Caki2 (cell line): Measurements from ENCODE around the gene L2HGDH. TPM values are rescaled to one million over a fixed set of nuclear protein-coding genes. Genes with fewer than 3 reads are reported as not detected.
A peak's percentile ranks its signal among the peaks of the same experiment; 100 is the strongest.
"Not testable (repeated sequence)": the region's sequence is repeated elsewhere in the genome, so short reads cannot be mapped to it uniquely, and the experiment has no call there.

Experiments used
- DNase-seq: peaks from one replicate; pipeline ENCODE4 v3.0.0-alpha.2; 2015; ENCODE audit warnings: low read depth
- in situ Hi-C: cut with HindIII; loops from 2 replicates; pipeline ENCODE4 v1.10.0; 2016; ENCODE audit warnings: low sequenced_read_pairs, low pct_unique_long_range_greater_than_20kb, mixed read lengths
- total RNA-seq: library from RNA; depleted of rRNA; stranded (reverse); fragments of >200 nt; shearing (Covaris generic); gene quantifications from 2 replicates; pipeline ENCODE4 v1.2.3, GENCODE V29; 2014; ENCODE audit warnings: low replicate concordance; rRNA removed

L2HGDH gene
- total RNA-seq, result 4.5 and 8.9 TPM in 2 replicates

DNA sequence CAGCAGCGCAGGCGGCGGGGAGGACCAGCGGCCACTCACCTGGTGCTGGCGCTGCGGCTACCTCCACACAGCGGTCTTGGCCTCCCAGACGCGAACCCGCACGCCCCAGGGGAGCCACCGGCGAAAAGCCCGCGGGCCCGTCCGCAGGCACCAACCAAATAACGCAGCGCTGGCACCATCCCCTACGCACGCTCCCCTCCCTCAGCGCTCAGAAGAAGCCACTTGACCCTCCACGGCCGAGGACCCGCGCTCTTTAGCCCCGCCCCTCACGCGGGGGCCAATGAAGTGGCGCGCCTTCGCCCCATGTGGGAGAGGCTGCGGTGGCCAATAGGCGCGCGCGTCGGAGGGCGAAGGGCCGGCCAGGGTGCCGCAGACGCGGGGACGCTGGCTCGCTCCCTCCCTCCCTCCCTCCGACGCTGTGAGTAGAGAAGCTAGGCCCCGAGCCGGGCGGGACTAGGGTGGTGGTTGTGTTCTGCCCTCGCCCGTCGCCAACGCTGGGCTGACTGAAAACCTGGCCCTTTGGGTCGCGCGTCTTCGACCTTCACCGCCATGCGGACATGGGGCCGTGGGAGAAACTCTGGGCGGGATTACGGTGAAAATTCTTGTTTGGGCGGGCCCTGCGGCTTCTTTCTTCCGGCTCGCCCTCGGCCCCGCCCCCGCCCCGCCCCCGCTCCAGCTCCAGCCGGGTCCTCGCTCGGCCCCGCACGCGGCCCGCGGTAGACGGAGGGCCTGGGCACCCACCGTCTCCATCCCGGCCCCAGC is at the start of gene L2HGDH, which contains the start of gene DMAC2L:
Gene L2HGDH (minus strand): TSS at position 258 of the 762 bp plus-strand sequence. CDS start 79 bp downstream, at position 179.
Gene DMAC2L (plus strand): TSS at position 353 of the 762 bp plus-strand sequence. CDS start 9,164 bp downstream, outside the sequence.
- in situ Hi-C loops, result no loop called here
- peak; percentile 95 for DNase-seq

DNA sequence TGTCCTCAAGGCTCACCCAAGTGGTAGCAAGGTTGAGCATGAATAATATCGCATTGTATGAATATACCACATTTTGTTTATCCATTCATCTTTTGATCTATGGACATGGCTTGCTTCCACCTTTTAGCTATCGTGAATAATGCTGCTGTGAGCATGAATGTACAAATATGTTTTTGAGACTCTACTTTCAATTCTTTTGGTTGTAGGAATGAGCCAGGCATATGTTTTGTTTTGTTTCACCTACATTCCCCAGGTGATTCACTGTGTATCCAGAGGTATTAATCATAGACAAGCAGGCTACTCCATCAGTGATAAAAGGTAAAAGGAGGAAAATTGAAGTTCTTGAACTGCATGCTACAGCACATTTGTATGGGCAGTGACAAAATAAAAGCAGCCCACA is 48.8 kb upstream of the L2HGDH start:
- no peak for DNase-seq
- in situ Hi-C loops, result no loop called here

DNA sequence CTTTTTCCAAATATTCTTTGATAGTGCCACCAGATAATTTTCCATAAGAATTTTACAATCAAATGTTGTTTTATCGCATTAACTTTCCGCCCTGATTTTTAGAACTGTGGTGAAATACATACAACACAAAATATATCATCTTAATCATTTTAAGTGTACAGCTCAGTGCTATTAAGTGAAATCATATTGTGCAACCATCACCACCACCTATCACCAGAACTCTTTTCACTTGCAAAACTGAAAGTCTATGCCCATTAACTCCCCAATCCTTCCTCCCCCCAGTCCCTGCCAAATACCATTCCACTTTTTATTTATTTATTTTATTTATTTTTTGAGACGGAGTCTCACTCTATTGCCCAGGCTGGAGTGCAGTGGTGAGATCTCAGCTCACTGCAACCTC is 48.1 kb upstream of the L2HGDH start:
- DNase-seq, result no peak
- in situ Hi-C loops, result no loop called here

DNA sequence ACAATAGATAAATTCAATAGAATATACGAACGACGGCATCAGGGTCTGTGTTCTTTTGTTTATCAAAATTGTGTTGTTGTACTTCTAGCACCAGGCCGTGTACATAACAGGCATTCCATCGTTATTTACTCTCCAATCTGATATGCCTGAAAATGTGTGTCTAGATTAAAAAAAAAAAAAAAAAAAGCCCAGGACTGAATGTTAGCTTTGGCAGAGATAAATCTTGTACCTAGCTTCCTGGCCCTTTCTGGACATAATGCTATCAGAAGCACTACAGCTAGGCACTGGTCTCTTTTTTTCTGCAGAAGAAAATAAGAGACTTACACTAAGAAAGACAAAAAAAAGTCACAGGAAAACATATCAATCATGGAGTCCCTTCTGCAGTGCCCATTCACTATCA is 47.6 kb upstream of the L2HGDH start:
- in situ Hi-C loops, result no loop called here

DNA sequence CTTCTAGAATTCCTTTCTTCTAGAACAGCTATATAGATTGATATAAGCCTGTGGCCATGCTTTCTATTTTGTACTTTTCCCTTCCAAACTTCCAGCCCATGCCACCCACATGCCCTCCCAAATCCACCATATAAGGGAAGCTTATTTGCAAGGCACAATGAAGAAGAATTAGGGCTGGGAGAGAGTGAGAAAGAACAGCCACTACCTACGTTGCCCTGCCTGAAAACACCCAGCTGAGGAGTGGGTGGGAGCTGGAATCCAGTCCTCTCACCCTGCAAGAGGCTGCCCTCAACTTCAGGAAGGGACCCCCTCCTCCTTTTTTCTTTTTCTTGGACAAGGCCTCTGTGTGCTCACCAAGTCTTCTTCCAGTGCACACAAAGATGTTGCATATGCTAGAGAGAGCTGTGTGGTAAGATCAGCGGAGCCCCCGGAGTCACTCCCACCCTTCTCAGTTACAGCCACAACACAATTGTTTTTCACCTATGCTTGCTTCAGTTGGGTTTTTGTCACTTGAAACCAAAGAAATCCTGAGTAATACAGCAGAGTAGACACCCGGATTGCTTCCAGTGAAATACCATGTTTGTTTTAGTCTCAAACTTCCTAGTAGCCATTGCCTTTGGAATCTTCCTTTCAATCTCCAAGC is 45.8 kb upstream of the L2HGDH start:
- no peak for DNase-seq
- in situ Hi-C loops, result no loop called here

More for the DNA sequence above, 47.6 kb upstream of the L2HGDH start:
- DNase-seq, result no peak

DNA sequence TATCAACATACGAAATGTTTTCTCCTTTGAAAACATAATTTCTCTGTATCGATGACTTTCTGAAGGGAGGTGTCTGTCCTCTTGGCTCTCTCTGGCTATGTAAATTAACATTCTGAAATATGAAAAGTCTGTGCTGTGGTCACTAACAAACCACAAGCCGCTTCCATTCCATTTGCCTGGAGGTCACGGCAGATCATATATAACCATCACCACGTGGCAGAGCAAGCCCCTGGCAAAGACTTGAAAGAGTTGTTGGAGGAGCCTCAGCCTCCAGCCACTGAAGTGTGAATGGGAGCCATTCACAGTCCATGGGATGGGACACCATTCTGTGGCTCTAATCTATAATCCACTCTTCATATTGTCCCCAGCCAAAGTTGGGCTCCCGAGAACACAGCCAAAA is 45.1 kb upstream of the L2HGDH start:
- DNase-seq, result no peak
- in situ Hi-C loops, result no loop called here

DNA sequence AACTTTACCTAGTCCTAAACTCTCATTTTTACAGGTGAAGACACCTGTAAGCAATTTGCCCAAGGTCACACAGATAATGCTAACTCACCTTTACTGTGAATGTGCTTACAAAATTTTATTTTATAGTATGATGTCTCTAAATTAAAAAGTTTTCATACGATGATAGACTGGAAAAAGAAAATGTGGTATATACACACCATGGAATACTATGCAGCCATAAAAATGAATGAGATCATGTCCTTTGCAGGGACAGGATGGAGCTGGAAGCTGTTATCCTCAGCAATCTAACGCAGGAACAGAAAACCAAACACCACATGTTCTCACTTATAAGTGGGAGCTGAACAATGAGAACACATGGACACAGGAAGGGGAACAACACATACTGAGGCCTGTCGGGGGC is 44.3 kb upstream of the L2HGDH start:
- DNase-seq, in situ Hi-C loops: not testable (repeated sequence)

DNA sequence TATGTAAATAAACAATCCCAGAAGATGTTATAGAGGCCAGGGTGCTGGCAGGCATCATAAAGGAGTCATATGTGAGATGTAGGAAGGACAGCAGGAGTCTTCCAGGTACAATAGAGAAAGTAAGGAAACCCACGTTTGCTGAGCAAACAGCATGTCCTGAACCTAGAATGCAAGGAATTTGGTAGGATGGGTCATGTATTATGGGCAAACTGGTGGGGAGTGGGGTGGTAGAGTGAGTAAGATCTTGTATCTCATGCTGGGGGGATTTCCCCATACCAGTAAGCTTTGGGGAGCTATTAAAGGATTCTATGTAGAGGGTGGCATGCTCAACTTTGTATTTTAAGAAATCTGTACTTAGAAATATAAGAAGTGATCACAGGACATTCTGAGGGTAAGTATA is 43.7 kb upstream of the L2HGDH start:
- in situ Hi-C loops, result no loop called here

DNA sequence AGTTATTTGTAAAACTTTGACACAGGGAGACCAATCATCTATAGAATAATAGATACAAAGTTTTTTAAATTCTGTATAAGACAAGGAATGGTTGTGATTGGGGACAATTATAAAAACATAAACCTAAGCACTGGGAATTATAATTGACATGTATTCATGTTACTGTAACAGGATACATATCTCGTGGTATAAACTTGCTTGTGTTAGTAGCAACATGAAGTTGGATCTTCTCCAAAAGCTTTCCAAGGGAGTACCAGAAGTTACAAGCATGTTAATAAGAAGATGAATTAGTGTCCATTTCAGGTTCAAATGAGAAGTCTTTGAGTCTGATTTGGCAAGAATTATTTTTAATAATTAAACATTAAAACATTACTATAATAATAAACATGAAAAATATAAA is 42.5 kb upstream of the L2HGDH start:
- in situ Hi-C loops, result no loop called here

More for the DNA sequence above, 43.7 kb upstream of the L2HGDH start:
- no peak for DNase-seq

DNA sequence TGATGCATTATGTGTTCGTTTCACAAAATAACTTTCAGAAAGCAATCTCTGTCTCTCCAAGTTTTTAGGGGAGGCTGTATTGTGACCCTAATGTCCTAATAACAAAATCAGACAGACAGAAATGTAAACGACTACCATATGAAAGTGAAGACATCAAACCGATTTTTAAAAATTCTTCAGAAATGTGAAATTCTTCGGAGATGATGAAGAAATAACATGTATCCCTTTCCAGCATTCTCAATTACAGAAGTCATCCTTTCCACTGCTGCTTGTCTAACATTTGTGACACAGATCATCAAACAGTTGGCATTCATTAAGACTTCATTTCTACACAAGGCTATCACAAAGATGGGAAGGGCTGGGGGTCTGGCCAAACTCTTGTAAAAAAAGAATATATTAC is 41.1 kb upstream of the L2HGDH start:
- in situ Hi-C loops, result no loop called here
- no peak for DNase-seq

More for the DNA sequence above, 42.5 kb upstream of the L2HGDH start:
- no peak for DNase-seq

DNA sequence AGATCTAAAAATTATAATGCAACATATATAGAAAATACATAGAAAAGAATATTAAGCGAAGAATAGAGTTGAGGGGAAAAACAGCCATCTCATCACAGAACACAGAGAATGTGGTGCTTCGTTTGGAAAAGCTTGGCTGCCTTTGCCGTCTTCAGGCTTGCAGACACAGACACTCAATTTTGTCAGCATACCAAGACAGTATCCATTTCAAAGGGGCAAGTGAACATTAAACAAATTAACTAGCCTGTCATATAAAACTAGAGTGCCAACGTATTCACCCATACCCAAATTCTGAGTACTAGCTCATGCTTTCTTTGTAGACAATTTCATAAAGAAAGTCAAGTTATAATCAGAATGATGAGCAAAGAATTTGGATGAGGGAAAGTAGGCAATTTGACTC is 40.6 kb upstream of the L2HGDH start:
- in situ Hi-C loops, result no loop called here
- no peak for DNase-seq

DNA sequence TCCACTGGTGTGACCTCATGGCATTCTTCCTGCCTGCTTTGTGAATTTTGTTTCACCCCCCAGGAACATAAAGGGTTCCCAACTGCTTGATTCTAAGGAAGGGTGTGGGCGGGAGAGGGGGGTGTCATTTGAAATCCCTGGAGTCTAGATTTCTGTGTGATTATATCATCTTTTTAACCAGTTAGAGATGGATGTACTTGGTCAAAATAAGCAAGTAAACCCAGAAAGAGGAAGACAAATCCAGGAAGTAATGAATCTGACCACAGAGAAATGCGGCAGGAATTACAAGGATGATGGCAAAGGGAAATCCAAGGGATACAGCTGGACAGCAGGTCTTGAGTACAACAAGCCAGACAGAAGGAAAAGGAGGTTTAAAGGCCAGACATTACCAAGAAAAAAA is 38.9 kb upstream of the L2HGDH start:
- in situ Hi-C loops, result no loop called here
- DNase-seq, result no peak

DNA sequence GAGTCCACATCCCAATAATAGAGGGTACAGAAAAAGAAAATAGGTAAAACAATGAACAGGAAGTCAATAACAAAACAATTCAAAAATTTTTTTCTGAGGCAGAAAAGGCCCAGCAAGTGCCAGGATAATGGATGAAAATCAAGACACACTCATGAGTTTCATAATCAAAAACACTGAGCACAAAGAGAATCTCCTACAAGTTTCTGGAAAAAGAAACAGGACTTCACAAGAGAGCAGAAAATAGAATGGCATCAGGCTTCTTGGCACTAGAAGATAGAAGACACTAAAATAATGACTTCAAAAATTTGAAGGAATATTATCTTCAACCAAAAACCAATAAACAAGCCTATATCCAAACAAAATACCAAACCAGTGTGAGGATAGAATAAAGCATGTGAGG is 36.9 kb upstream of the L2HGDH start:
- in situ Hi-C loops, result no loop called here
- DNase-seq, result no peak

DNA sequence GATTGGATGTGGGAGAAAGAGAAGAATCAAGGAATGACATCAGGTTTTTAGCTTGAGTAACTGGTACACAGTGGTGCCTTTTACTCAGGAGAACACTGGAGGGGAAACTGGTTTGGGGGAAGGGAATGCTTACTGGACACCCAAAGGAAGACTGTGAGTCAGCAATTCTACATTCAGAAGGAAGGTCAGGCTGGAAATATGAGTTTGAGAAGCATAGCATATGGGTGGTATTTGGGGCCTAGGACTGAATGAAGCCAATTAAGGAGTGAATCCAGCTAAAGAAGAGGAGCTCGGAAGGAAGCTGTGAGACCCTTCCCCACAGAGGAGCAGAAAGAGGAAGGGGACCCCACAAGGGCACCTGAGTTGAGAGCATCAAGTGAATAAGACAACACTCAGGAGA is 35.5 kb upstream of the L2HGDH start:
- peak; percentile 40 for DNase-seq
- in situ Hi-C loops, result no loop called here

DNA sequence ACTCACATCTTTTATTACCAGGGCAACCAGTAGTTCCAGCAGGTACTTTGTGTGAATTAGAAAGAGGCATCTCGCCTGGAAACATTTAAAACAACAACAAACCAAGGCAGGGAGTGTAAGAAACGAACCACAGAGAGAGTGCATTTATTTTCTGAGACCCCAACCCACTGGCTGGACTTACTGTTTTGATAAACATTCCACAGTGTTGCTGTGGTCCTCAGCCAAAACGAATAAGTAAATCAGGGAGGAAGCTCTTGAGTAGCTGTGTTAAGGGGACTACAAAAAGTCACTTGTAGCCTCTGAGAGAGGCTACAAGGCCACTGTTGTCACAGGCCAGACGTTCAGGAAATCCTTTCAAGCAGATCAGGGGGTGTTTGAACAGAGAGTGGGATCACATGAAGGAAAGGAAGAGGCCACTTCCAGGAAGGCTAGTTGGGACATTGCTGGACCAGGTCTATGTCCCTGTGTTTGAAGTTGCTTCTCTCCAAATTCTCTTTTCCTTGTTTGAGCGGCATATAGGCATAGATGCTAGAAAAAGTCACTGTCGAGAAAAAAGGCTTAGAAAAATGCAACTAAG is 33.9 kb upstream of the L2HGDH start:
- no peak for DNase-seq
- in situ Hi-C loops, result no loop called here

DNA sequence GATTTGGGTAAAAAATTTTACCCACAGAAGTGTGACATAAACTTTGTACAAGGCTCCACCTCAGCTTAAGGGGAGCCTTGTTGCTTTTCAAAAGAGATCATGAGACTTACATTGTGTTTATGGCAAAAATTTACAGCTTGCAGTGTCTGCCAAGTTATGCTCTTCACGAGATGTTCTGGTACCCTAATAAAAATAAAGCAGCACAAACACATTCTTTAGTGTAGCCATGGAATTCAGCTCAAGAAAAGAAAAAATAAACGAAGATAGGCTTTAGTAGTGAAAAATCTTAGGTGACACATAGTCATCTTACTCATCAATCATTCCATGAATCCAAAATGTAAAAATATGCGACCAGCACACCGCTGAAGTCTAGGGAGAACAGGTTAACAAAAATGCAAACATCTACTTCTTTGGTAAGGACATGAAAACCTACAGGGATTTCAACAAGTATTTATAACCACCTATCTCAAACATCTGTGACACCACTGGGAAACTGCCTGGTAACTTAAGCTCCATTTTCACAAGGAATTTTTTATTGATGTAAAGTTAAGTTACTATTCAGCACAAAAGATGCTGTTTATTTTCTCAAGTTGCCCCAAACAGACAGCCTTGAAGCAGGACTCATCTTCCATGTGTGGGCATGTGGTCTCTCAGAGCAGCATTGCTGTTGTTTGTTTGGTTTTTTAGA is 33.0 kb upstream of the L2HGDH start:
- in situ Hi-C loops, result no loop called here
- DNase-seq, result peak; percentile 23

DNA sequence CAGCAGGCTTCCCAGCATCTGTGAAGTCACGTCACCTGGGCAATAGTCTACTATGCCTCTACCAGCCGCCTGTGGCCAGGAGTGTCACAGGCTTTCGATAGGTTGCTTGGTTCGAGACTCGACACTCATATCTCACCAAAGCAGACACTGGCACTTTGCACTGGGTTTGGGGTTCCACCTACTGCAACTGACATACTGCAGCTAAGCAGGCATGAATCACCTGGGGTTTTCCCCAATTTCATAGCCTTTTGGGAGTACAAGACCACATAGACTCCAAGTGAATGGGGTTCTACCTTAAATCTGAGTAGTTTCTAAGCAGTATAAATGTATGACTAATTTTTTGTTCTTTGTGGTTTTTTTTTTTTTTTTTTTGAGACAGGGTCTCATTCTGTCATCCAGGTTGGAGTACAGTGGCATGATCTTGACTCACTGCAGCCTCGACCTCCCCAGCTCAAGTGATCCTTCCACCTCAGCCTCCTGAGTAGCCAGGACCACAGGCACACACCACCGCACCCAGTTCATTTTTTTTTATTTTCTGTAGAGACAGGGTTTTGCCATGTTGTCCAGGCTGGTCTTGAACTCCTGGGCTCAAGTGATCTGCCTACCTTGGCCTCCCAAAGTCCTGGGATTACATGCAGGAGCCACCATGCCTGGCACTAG is 32.2 kb upstream of the L2HGDH start:
- in situ Hi-C loops, result no loop called here
- peak; percentile 23 for DNase-seq

DNA sequence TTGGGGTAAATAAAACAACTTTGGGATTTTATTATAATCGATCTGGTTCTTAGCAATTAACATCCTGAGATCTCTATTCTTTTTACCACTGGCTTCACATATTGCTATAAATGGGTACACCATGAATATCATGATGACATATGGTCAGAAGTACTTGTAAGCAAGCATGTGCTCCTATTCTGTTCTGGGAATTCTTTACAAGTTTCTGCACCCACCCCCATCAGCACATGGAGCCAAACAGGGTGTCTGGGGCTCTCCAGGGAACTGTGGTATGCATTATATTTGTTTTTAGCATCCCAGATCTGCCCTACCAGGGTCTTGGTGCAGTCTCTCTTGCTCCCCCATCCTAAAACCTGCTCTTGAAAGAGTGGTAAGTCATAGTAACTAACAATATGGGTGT is 31.4 kb upstream of the L2HGDH start:
- DNase-seq, result no peak
- in situ Hi-C loops, result no loop called here
